Small intestine (tissue), 7 donors: Measurements from ENCODE around the gene GARIN5B. TPM values are rescaled to one million over a fixed set of nuclear protein-coding genes. Genes with fewer than 3 reads are reported as not detected.
"Not testable (repeated sequence)": the region's sequence is repeated elsewhere in the genome, so short reads cannot be mapped to it uniquely, and the experiment has no call there.

Source experiments
- DNase-seq, 2 donors: peaks; one replicate each; pipeline versions ENCODE4 v3.0.0 to v3.0.0-alpha.2; 2013
- FAIRE-seq: peaks from 2 replicates; lab custom pipeline; 2012; peaks lifted over from hg19 to GRCh38; lab: Jason Lieb, UNC
- H3K27ac ChIP-seq, 3 donors: one replicate each; pipeline ENCODE4 v1.5.1; 2013; ENCODE audit warnings: low read length in 2 of 3, mild to moderate bottlenecking in 2 of 3, control low read depth in 1 of 3, inconsistent platforms in 1 of 3, low read depth in 1 of 3, moderate library complexity in 1 of 3
- H3K27me3 ChIP-seq, 3 donors: one replicate each; pipeline ENCODE4 v1.6.1; 2013; ENCODE audit warnings: low read length in 3 of 3, inconsistent platforms in 1 of 3; ENCODE audit not compliant: control insufficient read depth in 3 of 3, insufficient read depth in 3 of 3
- H3K36me3 ChIP-seq, 3 donors: one replicate each; pipeline ENCODE4 v1.6.1; 2013; ENCODE audit warnings: low read length in 3 of 3, inconsistent platforms in 1 of 3, low read depth in 1 of 3, mild to moderate bottlenecking in 1 of 3, moderate library complexity in 1 of 3; ENCODE audit not compliant: control insufficient read depth in 3 of 3, insufficient read depth in 2 of 3
- H3K4me1 ChIP-seq, 3 donors: one replicate each; pipeline ENCODE4 v1.6.1; 2013; ENCODE audit warnings: low read length in 2 of 3, inconsistent platforms in 1 of 3, low read depth in 1 of 3, mild to moderate bottlenecking in 1 of 3, moderate library complexity in 1 of 3; ENCODE audit not compliant: control insufficient read depth in 3 of 3, insufficient read depth in 2 of 3
- H3K4me3 ChIP-seq, 3 donors: one replicate each; pipeline ENCODE4 v1.5.1; 2013; ENCODE audit warnings: low read length in 3 of 3, control low read depth in 1 of 3, inconsistent platforms in 1 of 3, low read depth in 1 of 3, mild to moderate bottlenecking in 1 of 3, moderate library complexity in 1 of 3
- H3K9me3 ChIP-seq, 2 donors: one replicate each; pipeline ENCODE4 v1.6.1; 2013; ENCODE audit warnings: low read depth in 1 of 2, low read length in 1 of 2; ENCODE audit not compliant: control insufficient read depth in 2 of 2, insufficient read depth in 1 of 2
- WGBS, 3 donors: extraction: QIAGEN DNeasy Blood & Tissue Kit; methylation state at CpG; one replicate each; pipeline ENCODE4 v1.1.7; 2013; 5-methylcytosine and 5-hydroxymethylcytosine counted together
- polyA plus RNA-seq, 4 donors: library from polyadenylated mRNA; stranded (reverse) in 3 of 4; unstranded in 1 of 4; fragments of 200-250 nt in 3 of 4; fragments of 120-200 nt in 1 of 4; gene quantifications; one replicate each; pipeline versions ENCODE4 v1.2.1 to v1.2.3, GENCODE V29; 2013
- donor health status: healthy with polysubstance abuse.
- donor health status: control.
- donor health status: control.
- donor health status: Bipolar disorder and iron deficiency.
- donor health status: healthy.

The GARIN5B gene
- polyA plus RNA-seq, 4 donors, result 0.03 TPM; not detected in 3

- Histone ChIP-seq H3K36me3 (no peaks in the 10 kb centered on the region), H3K27me3 (no peaks in the 10 kb centered on the region), H3K4me3 (no peak overlapping the region), H3K27ac (peak overlapping the region; percentile 80 to 93 (median 89)), H3K4me1 (peaks cover 0 to 23% (median 0%) of the 10 kb centered on the region in 3 donors), H3K9me3 (no peaks in the 10 kb centered on the region)
- WGBS, 3 donors, result 16 to 57% (median 42%) methylated on average over 11 of the region's 11 CpGs
- no peak for FAIRE-seq
- peak; percentile 96 to 98 for DNase-seq
Measured at GRCh38 chr19:55333870-55334269, 29.2 kb downstream of the GARIN5B start.

GRCh38 chr19:55329791-55330190 lies 33.3 kb downstream of the GARIN5B start:
- not testable (repeated sequence) for H3K36me3 ChIP-seq, H3K27ac ChIP-seq, H3K4me3 ChIP-seq, H3K9me3 ChIP-seq, DNase-seq, FAIRE-seq, H3K27me3 ChIP-seq
- WGBS, 3 donors, result 89 to 95% (median 89%) methylated on average over 6 of the region's 6 CpGs
- peaks cover 0 to 23% (median 0%) of the 10 kb centered on the region in 3 donors for H3K4me1 ChIP-seq

- 52 to 74% (median 57%) methylated on average over 4 of the region's 4 CpGs for WGBS, 3 donors
- not testable (repeated sequence) for H3K4me3 ChIP-seq, H3K36me3 ChIP-seq, FAIRE-seq, H3K27ac ChIP-seq, H3K9me3 ChIP-seq, H3K27me3 ChIP-seq
- DNase-seq, result peak in 1 of 2 donors; percentile 41
- peaks cover 0 to 15% (median 0%) of the 10 kb centered on the region in 3 donors for H3K4me1 ChIP-seq
Measured at GRCh38 chr19:55328774-55329318, 34.2 kb downstream of the GARIN5B start.

GRCh38 chr19:55325172-55325571 lies 37.9 kb downstream of the GARIN5B start, which contains the start of gene TMEM150B:
TSS of gene TMEM150B (minus strand) at chr19:55325341. CDS start at chr19:55321036, 4,305 bp downstream.
- peaks cover 0 to 34% (median 0%) of the 10 kb centered on the region in 3 donors for H3K4me1 ChIP-seq
- peak within 1 kb of the TSS in 1 of 3 donors; percentile 55 for H3K27ac ChIP-seq
- no peak for FAIRE-seq
- no peak within 1 kb of the TSS for H3K4me3 ChIP-seq
- H3K9me3 ChIP-seq, result peaks cover 0 to 5% of the 10 kb centered on the region in 2 donors
- no peak for DNase-seq
- WGBS, 3 donors, result 74 to 84% (median 80%) methylated on average over 14 of the region's 14 CpGs
- H3K36me3 ChIP-seq, result peaks cover 0 to 6% (median 0%) of the 10 kb centered on the region in 3 donors
- H3K27me3 ChIP-seq, result no peaks in the 10 kb centered on the region

GRCh38 chr19:55324662-55325061 lies 38.4 kb downstream of the GARIN5B start:
- Histone ChIP-seq H3K36me3 (peaks cover 0 to 11% (median 1%) of the 10 kb centered on the region in 3 donors), H3K27ac (peak overlapping the region in 1 of 3 donors; percentile 55), H3K4me3 (no peak overlapping the region), H3K4me1 (peaks cover 0 to 38% (median 0%) of the 10 kb centered on the region in 3 donors), H3K9me3 (peaks cover 0 to 5% of the 10 kb centered on the region in 2 donors), H3K27me3 (peaks cover 0 to 3% (median 0%) of the 10 kb centered on the region in 3 donors)
- DNase-seq, result no peak
- no peak for FAIRE-seq
- 79 to 93% (median 91%) methylated on average over 6 of the region's 6 CpGs for WGBS, 3 donors

GRCh38 chr19:55322204-55322885 lies 40.7 kb downstream of the GARIN5B start:
- DNase-seq, result peak; percentile 85 to 92
- WGBS, 3 donors, result 48 to 62% (median 60%) methylated on average over 11 to 12 of the region's 12 CpGs
- peak overlapping the region; percentile 81 to 92 (median 88) for H3K27ac ChIP-seq
- H3K36me3 ChIP-seq, result peaks cover 0 to 32% (median 2%) of the 10 kb centered on the region in 3 donors
- peaks cover 0 to 5% of the 10 kb centered on the region in 2 donors for H3K9me3 ChIP-seq
- peak overlapping the region in 2 of 3 donors; percentile 59 to 77 for H3K4me3 ChIP-seq
- no peak for FAIRE-seq
- H3K27me3 ChIP-seq, result peaks cover 0 to 3% (median 0%) of the 10 kb centered on the region in 3 donors
- H3K4me1 ChIP-seq, result peaks cover 0 to 36% (median 0%) of the 10 kb centered on the region in 3 donors

GRCh38 chr19:55321466-55322137 lies 41.5 kb downstream of the GARIN5B start:
- H3K27me3 ChIP-seq, result peaks cover 0 to 3% (median 0%) of the 10 kb centered on the region in 3 donors
- peak overlapping the region; percentile 81 to 92 (median 88) for H3K27ac ChIP-seq
- peaks cover 0 to 40% (median 4%) of the 10 kb centered on the region in 3 donors for H3K36me3 ChIP-seq
- peaks cover 0 to 8% of the 10 kb centered on the region in 2 donors for H3K9me3 ChIP-seq
- FAIRE-seq, result no peak
- H3K4me3 ChIP-seq, result peak overlapping the region in 2 of 3 donors; percentile 59 to 77
- H3K4me1 ChIP-seq, result peaks cover 0 to 35% (median 0%) of the 10 kb centered on the region in 3 donors
- 29 to 48% (median 34%) methylated on average over 9 of the region's 9 CpGs for WGBS, 3 donors
- DNase-seq, result peak; percentile 90 to 93
